NCI-H526 (cell line): ENCODE results near the gene LDHAL6B.

Experiments used
- DNase-seq, 2 experiments: peaks; one replicate each; lab custom pipeline; 2025; lab: John Stamatoyannopoulos, UW

Gene LDHAL6B

GRCh38 chr15:59218710-59219109 is 12.1 kb downstream of the LDHAL6B start:
- no peak for DNase-seq

GRCh38 chr15:59221511-59222505 is 15.2 kb downstream of the LDHAL6B start:
- DNase-seq = no peak

- no peak for DNase-seq
Observed at GRCh38 chr15:59222906-59223550, 16.4 kb downstream of the LDHAL6B start.

GRCh38 chr15:59223736-59224135 is 17.1 kb downstream of the LDHAL6B start:
- no peak for DNase-seq

- DNase-seq = no peak
Observed at GRCh38 chr15:59224474-59224873, 17.8 kb downstream of the LDHAL6B start.

GRCh38 chr15:59227021-59227420 is 20.4 kb downstream of the LDHAL6B start:
- DNase-seq = no peak

- no peak for DNase-seq
Observed at GRCh38 chr15:59229015-59229414, 22.4 kb downstream of the LDHAL6B start.

GRCh38 chr15:59229453-59229852 is 22.8 kb downstream of the LDHAL6B start:
- DNase-seq = no peak

- DNase-seq = no peak
Observed at GRCh38 chr15:59230531-59231055, 23.9 kb downstream of the LDHAL6B start.

- DNase-seq = no peak
Observed at GRCh38 chr15:59232476-59232875, 25.8 kb downstream of the LDHAL6B start.

GRCh38 chr15:59236394-59236793 is 29.8 kb downstream of the LDHAL6B start:
- DNase-seq = no peak

GRCh38 chr15:59237119-59237855 is 30.6 kb downstream of the LDHAL6B start:
- no peak for DNase-seq

- DNase-seq = no peak
Observed at GRCh38 chr15:59237924-59238331, 31.3 kb downstream of the LDHAL6B start.

- no peak for DNase-seq
Observed at GRCh38 chr15:59240036-59240435, 33.4 kb downstream of the LDHAL6B start.

- no peak for DNase-seq
Observed at GRCh38 chr15:59242649-59243048, 36.0 kb downstream of the LDHAL6B start.

- DNase-seq = no peak
Observed at GRCh38 chr15:59243622-59244021, 37.0 kb downstream of the LDHAL6B start.

GRCh38 chr15:59244337-59244736 is 37.7 kb downstream of the LDHAL6B start:
- no peak for DNase-seq

GRCh38 chr15:59245559-59245958 is 38.9 kb downstream of the LDHAL6B start:
- DNase-seq = no peak

GRCh38 chr15:59247364-59247763 is 40.7 kb downstream of the LDHAL6B start:
- DNase-seq = peak; percentile 67 to 80

GRCh38 chr15:59249816-59250215 is 43.2 kb downstream of the LDHAL6B start:
- DNase-seq = peak in 1 of 2 experiments; percentile 24

GRCh38 chr15:59250249-59250648 is 43.6 kb downstream of the LDHAL6B start:
- DNase-seq = peak in 1 of 2 experiments; percentile 14
